Pons (tissue), 1 donor: Measurements from ENCODE around the gene FCHSD1.

Source experiments
- DNase-seq: peaks from one replicate; pipeline ENCODE4 v3.0.0-alpha.2; 2016; ENCODE audit warnings: low spot score

FCHSD1 gene

DNA sequence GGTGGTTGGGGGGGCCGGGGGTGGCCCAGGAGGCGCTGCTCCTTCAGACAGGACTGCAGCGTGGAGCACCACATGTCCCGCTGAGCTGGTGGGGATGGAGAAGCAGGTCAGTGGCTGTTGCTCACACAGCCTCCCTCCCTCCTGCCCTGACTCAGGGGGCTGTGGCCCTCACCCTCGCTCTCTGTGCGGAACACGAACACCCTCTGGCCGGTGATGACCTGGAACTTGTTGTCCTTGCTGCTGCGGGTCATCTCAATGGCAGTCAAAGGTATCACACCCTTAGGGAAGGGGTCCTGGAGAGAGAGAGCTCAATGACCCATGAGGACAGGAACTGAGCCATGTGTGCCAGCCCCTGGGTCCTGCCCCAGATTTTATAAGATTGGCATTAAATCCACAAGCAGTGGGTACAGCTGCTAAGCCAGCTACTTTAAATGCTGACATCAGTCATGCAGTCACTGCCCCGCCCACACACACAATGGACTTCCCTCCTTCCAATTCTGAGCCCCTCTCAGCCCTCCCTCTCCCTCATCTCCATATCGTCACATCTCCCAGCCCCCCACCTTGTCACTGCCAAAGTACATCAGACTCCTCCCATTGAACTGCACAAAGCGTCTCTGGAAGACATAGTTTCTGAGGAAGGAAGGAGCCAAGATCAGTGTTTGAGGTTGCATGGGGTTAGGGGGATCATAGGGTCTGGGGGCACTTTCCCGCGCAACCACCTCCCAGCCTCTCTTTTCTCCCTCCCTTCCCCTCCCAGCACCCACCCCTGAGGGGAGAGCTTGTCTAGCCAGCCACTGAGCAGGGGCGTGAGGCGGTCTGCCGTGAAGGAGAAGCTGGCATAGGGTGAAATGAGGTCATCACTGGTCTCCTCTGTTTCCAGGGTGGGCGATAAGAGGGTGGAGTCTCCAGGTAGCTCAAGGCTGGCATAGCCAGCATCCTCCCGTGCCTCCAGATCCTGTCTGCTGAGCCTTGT lies 21.9 kb upstream of the FCHSD1 start:
- no peak for DNase-seq

DNA sequence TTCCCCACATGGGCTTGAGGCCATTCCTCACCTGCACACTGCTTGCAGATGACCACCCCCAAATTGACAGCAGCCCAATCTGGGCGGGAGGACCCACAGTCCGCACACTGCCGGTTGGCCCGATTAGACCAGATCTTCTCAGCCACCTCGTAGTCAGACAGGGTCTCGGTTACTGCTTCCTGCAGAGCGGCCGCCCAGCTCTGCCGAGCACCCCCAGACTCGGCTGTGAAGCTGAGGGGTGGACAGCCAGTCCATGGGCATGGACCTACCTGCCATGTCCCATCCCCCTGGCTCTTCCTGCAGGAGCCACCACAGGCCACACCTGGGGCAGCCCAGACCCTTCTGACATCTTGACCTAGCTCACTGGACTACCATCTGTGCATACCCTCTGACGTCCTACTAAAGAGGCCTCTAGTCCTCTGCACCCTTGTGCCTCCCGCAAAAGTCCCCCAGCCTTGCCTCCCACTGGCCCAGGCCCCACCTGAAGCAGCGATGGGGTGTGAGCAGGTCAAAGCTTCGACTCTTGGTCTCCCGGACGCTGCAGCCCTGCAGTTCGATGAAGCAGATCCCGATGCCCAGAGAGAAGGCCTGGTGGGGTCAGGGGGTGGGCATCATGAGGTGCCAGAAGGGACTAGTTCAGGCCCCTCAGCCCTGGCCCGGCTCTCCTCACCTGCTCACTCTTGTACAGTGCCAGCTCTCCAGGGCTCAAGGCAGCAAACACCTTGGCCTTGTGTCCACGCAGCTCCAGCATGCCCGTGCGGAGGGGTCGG lies 21.0 kb upstream of the FCHSD1 start:
- no peak for DNase-seq

DNA sequence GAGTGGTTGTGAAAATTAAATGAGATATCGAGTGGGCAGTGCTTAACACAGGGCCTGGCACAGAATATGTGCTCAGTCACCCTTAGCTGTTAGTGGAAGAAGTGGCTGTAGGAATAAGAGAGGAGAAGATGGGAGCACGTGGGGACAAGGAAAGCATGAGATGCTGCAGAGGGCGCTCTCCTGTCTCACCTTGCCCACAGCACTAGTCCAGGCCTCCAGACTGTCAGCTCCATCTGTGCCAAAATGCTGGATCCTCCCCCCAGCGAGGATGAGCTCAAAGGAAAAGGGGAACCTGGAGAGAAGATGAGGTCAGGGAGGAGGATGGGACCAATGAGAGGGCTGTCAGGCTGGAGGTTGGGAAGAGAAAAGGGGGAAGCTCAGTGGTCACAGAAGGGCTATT lies 18.3 kb upstream of the FCHSD1 start:
- peak; percentile 26 for DNase-seq

DNA sequence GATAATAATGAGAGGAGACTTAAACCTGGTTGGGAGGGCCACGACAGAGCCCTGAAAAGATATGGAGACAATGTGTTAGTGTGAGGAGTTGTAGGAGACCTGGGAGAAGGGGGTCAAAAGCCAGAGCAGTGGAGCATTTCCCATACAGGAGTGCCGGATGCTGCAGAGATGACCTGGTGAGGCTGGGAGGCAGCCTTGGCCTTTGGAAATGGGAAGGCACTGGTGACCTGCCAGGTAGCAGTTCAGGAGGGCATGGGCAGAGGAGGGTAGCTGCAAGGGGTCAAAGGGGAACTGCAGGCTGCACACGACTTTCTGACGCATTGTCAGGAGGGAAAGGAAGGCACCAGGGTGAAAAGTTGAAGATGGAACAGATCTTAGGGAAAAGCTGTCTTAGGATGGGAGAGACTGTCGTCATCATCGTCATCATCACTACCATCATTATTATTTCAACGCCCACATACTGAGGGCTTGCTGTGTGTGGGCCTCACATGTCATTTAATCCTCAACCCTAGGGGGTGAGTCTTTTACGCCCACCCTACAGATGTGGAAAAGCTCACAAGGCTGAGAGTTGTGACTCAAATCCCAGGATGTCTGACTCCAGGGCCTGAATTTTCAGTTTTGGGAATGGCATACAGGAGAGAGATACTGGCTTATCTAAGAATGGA lies 17.5 kb upstream of the FCHSD1 start:
- no peak for DNase-seq

DNA sequence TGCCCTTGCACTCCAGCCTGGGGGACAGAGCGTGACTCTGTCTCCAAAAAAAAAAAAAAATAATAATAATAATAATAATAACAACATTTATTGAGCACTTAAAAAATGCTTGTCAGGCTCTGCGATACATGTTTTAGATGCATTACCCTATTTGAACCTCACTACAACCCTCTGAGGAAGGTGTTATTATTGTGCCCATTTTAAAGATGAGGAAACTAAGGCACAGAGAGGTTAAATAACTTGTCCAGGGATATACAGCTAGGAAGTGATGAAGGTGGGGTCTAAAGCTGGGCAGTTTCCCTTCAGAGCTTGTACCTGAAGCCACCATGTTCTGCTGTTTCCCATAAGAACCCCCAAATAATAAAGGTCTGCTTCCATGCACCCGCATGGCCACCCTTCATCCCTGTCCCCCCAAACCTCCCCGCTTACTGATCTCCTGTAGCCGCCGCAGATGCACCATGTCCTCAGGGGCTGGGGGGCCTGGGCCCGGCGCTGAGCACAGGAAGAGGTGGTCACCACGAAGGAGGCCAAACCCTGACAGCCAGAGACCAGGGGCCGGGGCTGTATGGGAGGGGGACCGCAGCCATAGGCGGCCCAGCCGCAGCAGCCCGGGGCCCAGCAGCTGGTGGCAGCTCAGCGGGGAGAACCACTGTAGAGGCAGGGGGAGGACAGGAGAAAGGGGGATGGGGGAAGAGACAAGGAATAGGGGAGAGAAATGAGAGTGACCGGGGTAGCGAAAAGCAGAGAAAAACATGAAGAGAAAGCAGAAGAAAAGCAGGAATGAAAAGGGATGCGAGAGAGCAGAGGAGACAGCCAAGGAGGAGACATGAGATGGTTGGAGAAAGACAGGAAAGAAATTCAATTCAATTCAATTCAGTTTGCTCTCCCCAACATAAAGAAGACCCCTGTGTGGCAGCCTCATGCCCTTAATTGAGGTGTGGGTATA lies 15.1 kb upstream of the FCHSD1 start:
- DNase-seq: no peak

DNA sequence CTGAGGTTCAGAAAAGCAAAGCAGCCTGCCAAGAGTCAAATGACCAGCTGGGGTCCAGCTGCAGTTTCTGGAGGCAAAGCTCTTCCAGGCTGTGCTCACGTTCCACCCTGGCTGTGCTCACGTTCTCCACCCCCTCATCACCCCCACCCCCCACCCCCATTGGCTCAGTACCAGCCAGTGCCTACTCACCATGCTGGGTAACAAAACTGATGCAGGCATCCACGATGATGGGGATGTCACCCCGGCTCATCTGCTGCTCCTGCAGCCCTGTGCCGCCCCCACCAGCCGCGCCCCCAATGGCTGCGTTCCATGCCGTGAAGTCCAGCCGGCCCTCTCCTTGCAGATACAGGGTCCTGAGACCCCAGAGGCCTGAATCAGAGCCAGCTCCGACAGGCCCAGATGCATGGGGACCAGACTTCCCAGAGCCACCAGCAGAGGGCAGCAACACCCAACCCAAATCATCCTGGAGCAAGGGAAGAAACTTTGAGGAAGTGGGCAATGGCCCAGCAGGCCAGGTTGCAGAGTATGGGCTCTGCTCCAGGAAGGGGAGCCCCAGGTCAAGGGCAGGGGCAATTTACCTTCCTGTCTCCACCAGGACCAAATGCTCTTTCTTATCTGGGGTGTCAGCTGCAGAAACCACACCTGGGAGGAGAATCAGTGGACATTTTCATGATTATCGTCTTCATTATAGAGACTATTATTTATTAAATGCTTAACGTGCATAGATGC lies 13.7 kb upstream of the FCHSD1 start:
- peak; percentile 71 for DNase-seq

DNA sequence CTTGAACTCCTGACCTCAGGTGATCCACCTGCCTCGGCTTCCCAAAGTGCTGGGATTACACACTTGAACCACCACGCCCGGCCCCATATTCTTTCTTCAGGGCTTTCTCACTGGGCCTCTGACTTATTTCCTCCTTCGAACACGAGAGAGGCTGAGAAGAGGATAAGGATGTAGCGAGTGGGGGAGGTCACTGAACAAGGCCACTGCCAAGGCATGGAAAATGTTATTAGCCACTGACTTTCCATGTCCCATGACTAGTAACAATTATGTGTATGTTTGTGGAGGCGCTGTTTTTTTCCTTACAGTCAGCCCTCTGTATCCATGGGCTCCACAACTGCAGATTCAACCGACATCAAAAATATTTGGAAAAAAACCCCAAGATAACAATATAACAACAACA lies 12.3 kb upstream of the FCHSD1 start:
- no peak for DNase-seq

DNA sequence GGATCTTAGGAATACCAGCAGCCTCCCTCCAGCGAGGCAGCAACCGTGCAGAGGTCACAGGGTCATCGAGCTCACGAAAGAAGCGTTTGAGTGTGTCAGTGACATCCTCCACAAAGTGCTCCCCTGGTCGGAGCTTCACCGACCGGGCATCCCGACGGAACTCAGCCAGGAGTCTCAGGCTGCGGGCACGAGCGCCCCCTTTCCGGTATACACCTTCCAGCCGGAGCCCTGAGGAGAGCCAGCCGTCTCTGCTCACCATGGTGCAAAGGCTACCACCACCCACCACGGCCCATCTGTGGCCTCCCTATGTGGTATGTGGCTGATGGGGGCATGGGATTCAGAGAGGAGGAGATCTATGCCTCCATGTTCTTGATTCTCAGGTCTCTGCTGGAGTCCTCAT lies 10.8 kb upstream of the FCHSD1 start:
- no peak for DNase-seq

DNA sequence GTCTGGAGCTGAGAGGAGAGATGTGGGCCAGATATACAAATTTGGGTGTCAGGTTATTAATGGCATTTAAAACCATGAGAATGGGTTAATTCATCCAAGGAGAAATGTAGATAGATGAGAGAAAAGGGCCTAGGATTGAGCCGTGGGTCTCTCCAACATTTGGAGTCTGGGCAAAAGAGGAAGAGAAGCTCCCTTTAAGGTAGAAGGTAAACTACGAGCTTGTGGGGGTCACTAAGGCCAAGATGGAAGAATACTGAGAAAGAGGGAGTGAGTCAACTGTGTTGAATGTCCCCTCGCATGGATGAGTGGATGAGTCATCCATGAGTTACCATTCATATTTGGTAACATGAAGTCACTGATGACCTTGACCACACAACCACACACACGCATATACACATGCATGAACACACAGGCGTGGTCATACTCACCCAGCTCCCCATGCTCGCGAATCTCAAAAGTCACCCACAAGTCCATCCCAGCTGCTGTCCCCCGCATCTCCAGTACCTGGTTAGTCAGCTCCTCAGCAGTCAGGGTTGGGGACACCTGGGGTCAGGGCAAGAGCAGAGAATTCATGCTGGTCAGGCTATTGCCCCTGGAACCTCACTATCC lies 6.8 kb upstream of the FCHSD1 start:
- no peak for DNase-seq

DNA sequence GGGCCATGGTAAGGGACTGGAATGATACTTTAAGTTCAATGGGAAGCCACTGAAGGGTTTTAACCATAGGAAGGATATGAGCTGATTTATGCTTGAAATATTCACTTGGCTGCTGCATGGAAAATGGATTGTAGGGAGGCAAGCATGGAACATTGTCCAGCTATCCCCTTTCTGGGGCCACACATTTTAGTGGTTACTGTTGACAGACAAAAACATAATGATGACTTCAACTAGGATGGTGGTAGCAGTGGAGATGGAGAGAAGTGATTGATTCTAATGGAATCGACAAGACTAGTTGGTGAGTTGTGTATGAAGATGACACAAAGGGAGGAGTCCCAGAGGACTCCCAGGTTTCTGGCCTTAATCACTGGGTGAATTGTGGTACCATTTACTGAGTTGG lies 6.2 kb upstream of the FCHSD1 start:
- DNase-seq: no peak

DNA sequence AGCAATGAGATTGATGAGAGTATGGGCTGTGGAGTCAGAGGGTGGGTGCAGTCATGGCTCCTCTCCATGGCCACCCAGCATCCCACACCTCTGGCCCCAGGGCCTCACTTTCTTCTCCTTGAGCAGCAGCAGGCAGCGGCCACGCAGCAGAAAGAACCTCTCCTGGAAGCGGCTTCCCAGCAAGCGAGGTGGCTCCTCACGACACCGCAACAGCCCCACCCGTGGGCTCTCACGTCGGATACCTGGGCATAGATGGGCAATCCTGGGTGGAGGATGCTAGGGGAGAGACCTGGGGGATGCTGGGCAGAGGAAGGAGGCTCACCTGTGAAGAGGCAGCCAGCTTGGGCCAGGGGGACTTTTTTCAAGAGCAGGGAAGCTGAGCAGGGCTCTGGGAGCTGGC lies 5.2 kb upstream of the FCHSD1 start:
- DNase-seq: no peak

DNA sequence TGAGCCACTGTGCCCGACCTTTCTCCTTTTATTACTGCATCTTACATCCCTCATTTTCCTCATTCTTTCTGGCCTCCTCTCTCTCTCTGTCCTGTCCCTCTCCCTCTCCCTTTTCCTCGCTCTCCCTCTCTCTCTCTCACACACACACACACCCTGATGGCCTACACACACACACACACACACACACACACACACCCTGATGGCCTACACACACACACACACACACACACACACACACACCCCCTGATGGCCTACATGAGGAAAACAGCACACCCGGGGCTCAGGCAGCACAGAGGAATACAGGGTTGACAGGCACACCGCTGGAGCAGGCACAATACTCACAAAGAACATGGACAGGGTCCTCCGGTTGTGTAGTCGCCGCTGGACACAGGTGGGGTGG lies 3.8 kb upstream of the FCHSD1 start:
- no peak for DNase-seq

DNA sequence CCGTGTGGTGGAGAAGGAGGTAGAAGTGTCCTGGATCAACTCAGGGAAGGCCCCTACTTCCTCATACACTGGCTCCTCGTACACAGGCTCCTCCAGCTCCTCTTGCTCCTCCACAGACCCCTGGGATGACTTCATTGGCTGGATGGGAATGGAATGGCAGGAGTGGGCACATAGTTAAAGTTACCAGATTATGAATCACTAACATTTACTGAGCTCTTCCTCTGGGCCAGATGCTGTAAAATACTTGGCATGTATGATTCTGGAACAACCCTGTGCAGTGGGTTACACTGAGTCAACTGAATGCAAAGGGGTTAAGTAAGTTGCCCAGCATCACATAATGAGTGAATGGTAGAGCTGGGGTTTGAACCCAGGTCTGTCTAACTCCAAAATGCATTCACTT lies 3.1 kb upstream of the FCHSD1 start:
- DNase-seq: no peak

DNA sequence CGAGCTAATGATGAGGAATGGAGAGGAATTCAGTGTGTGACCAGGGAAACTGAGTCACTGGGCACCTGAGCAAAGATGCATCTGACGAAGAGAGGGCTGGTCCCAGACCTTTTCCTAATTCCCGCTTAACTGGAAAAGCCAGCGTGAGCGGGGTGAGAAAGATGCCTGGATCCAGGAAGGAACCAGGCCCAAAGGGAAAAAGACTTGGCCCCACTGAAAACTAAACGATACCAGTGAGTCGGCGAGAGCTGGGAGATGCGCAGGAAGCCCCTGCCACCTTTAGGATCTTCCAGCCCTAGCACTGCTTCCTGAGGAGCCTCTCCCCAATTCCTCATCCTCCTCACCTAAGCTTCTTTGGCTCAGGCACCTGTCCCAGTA lies 499 bp upstream of the FCHSD1 start:
- DNase-seq: no peak

DNA sequence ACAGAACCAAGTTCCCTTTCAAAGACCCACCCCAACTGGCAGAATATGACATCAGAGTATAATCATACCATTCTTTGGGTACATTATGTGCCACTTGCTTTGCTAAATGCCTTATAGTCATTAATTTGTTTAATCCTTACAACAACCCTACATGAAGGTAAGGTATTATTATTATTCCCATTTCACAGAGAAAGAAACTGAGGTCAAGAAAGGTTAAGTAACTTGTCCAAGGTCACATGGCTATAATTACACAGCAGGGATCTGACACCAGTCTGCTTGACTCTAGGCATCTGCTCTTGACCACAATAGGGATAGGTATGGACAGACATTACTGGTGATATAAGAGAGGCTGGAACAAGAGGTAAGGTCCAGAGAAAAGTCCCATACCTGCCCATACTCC lies 1.2 kb downstream of the FCHSD1 start:
- no peak for DNase-seq

DNA sequence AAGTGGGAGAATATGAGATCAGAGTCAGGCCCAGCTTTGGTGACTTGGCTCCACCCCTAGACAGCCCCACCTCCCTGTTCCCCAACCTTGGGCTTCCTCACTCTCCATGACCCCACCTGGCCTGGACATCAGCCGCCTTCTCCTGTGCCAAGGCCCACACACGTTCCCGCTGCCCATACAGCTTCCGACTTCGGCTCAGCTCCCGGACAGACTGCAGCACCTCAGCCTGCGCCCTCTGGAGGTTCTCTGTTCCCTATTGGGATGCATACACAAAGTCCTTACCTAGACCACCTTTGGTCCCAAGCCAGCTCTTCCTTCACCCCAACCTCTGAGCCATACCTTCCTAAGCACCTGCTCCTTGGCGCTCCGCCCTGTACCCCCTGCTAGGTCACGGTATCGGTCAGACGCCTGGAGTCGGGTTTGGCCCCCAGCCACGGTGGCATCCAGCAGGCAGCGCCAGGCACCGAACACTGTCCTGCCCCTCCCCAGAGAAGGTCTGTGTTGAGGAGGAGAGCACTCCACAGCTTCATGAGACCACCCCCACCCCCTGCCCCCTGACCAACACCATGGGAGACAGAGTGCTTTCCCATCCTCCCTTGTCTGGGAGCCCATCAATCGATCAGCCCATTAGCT lies 2.0 kb downstream of the FCHSD1 start:
- DNase-seq: no peak

DNA sequence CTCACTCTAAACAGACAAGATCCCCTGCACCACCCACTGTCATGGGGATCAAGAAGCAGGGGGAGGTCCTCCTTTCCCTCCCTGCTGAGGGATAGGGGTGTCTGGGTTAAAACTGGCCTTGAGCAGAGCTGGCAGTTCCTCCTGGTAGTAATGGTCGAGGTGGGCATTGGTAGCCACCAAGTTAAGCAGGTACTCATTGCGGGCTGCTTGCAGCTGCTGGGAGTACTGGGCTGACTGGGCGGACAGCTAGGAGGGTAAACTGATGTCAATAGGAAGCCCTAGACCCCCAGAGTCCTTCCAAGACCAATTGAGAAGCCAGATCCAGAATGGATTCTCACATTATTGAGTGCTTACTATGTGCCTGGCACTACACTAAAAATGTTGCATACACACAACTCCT lies 3.4 kb downstream of the FCHSD1 start:
- DNase-seq: no peak

DNA sequence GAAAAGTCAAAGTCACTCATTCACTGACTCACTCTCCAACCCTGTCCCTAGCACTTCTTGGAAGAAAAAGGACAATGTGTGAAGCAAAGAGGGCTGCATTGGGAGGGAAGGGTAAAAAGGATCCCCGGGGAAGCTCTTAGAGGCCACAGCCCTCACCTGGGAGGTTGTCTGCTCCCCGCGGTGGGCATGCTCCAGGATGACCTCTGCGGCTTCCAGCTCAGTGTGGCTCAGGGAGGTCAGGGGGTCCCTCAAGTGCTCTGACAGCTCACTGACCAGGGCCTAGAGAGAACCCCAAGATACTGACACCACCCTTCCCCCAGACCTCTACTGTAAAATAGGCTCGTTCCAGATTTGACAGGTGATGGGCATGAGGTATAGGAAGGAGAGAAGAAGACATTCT lies 4.0 kb downstream of the FCHSD1 start:
- no peak for DNase-seq

DNA sequence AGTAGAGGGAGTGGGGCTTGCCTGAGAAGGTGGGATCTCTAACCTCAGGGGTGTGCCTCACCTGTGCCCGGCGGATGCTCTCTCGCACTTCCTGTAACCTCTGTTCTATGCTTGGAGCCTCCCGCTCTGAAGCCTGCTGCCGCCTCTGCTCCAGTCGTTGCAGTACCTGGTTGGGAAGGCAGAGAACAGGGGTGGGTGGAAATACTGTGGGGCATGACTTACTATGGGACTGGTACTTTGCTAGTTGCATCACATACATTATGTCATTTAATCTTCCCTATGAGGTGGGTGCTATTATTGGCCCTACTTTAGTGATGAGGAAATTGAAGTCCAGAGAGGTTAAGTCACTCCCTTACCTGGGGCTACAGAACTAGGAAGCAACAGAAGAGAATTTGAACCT lies 5.2 kb downstream of the FCHSD1 start:
- DNase-seq: no peak

DNA sequence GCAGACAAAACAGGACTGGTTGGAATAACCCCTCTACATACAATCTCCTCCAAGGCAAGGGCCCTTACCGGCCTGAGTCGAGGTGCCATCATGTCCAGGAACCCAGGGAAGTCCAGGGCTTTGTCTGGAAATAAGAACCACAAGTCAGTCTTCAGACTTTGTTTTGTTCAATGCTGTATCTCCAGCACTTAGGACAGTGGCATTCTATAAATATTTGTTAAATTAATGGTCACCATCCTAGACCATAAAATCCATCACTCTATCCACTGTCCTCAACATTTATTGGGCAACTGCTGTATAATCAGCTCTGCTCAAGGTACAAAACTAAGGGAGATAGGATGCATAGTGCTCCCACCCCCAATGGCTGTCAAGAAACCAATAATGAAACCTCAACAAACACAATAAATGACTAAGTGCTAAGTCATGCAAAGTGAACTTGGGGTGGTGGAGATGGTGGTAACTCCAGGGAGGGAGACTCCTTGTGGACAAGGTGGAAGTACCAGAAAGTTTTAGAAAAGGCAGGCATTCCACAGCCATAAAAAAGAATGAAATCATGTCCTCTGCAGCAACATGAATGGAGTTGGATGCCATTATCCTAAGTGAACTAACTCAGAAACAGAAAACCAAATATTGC lies 9.5 kb downstream of the FCHSD1 start:
- DNase-seq: no peak
